Fibroblast of pulmonary artery (primary cell): ENCODE data around the gene ABHD1.

ENCODE experiments used
- DNase-seq: peaks from one replicate; pipeline ENCODE4 v3.0.0-alpha.2; 2010; ENCODE audit warnings: low read depth
- H3K4me3 ChIP-seq: replicated peaks from 2 replicates; pipeline ENCODE4 v1.5.1; 2011; ENCODE audit warnings: low read depth, mild to moderate bottlenecking, control low read depth, low read length, moderate library complexity
- CTCF ChIP-seq: IDR thresholded peaks from 2 replicates; pipeline ENCODE4 v1.5.1; 2011; ENCODE audit warnings: mild to moderate bottlenecking, control low read depth, low read length, inconsistent platforms; ENCODE audit errors: missing control alignments

Gene ABHD1

GRCh38 chr2:27079233-27080139 lies 44.1 kb upstream of the ABHD1 start:
- H3K4me3 ChIP-seq: peak overlapping the region; percentile 90
- TF ChIP-seq CTCF: no peak
- no peak for DNase-seq

GRCh38 chr2:27080140-27080469 lies 43.5 kb upstream of the ABHD1 start:
- DNase-seq: no peak
- peak overlapping the region; percentile 90 for H3K4me3 ChIP-seq
- TF ChIP-seq CTCF: no peak

GRCh38 chr2:27080603-27080936 lies 43.0 kb upstream of the ABHD1 start:
- H3K4me3 ChIP-seq: peak overlapping the region; percentile 90
- no peak for TF ChIP-seq CTCF
- no peak for DNase-seq

GRCh38 chr2:27081984-27082772 lies 41.4 kb upstream of the ABHD1 start:
- no peak for TF ChIP-seq CTCF
- H3K4me3 ChIP-seq: no peak overlapping the region
- DNase-seq: no peak

- no peak for TF ChIP-seq CTCF
- no peak for DNase-seq
- no peak overlapping the region for H3K4me3 ChIP-seq
Measured at GRCh38 chr2:27082773-27083409, 40.7 kb upstream of the ABHD1 start.

- DNase-seq: no peak
- TF ChIP-seq CTCF: no peak
Measured at GRCh38 chr2:27083410-27084296, 40.0 kb upstream of the ABHD1 start.

More at GRCh38 chr2:27083410-27084296, 40.0 kb upstream of the ABHD1 start:
- no peak overlapping the region for H3K4me3 ChIP-seq
